Keratinocyte (primary cell): ENCODE results near the gene CERKL. TPM values are rescaled to one million over a fixed set of nuclear protein-coding genes. Genes with fewer than 3 reads are reported as not detected.

Source experiments
- DNase-seq: peaks from one replicate; pipeline ENCODE4 v3.0.0-alpha.2; 2011; ENCODE audit warnings: low read depth, missing footprints, low spot score
- FAIRE-seq: peaks from 2 replicates; lab custom pipeline; 2011; peaks lifted over from hg19 to GRCh38; lab: Jason Lieb, UNC
- H2AFZ ChIP-seq: 2 replicates; pipeline ENCODE4 v1.6.0; 2012; ENCODE audit warnings: low read length, control low read depth, inconsistent platforms; ENCODE audit not compliant: control insufficient read depth
- H3K27ac ChIP-seq: 2 replicates; pipeline ENCODE4 v1.5.1; 2011; ENCODE audit warnings: low read length; ENCODE audit not compliant: control insufficient read depth, insufficient read depth
- H3K27me3 ChIP-seq: 3 replicates; pipeline ENCODE4 v1.6.0; 2011; ENCODE audit warnings: low read length; ENCODE audit not compliant: control insufficient read depth, insufficient read depth; ENCODE audit errors: extremely low read depth
- H3K36me3 ChIP-seq, 2 experiments: 2 replicates in 1 of 2; 3 replicates in 1 of 2; pipeline ENCODE4 v1.5.1; 2011; ENCODE audit warnings: low read length in 2 of 2, mild to moderate bottlenecking in 1 of 2; ENCODE audit not compliant: control insufficient read depth in 2 of 2, insufficient read depth in 2 of 2; ENCODE audit errors: extremely low read depth in 1 of 2
- H3K4me1 ChIP-seq: 3 replicates; pipeline ENCODE4 v1.5.1; 2011; ENCODE audit warnings: low read length; ENCODE audit not compliant: control insufficient read depth, insufficient read depth; ENCODE audit errors: extremely low read depth
- H3K4me2 ChIP-seq: 3 replicates; pipeline ENCODE4 v1.6.0; 2011; ENCODE audit warnings: low read depth, low read length; ENCODE audit not compliant: control insufficient read depth, insufficient read depth; ENCODE audit errors: extremely low read depth
- H3K4me3 ChIP-seq, 3 experiments: fragments of 200-600 bp in 1 of 3; sonication (generic) in 1 of 3; 2 replicates in 2 of 3; 3 replicates in 1 of 3; pipeline ENCODE4 v1.5.1; 2011 to 2016; ENCODE audit warnings: low read length in 3 of 3, mild to moderate bottlenecking in 3 of 3, control low read depth in 2 of 3, inconsistent platforms in 1 of 3, low read depth in 1 of 3, mixed read lengths in 1 of 3, mixed run types in 1 of 3, moderate library complexity in 1 of 3; ENCODE audit not compliant: control insufficient read depth in 2 of 3, insufficient read depth in 2 of 3; ENCODE audit errors: extremely low read depth in 1 of 3
- H3K79me2 ChIP-seq: 2 replicates; pipeline ENCODE4 v1.6.0; 2012; ENCODE audit warnings: low read length; ENCODE audit not compliant: control insufficient read depth, insufficient read depth
- H3K9ac ChIP-seq: 3 replicates; pipeline ENCODE4 v1.6.0; 2011; ENCODE audit warnings: low read length; ENCODE audit not compliant: control insufficient read depth, insufficient read depth; ENCODE audit errors: extremely low read depth
- H3K9me1 ChIP-seq: 3 replicates; pipeline ENCODE4 v1.6.0; 2011; ENCODE audit warnings: low read length; ENCODE audit not compliant: control insufficient read depth, insufficient read depth; ENCODE audit errors: extremely low read depth
- H3K9me3 ChIP-seq: 2 replicates; pipeline ENCODE4 v1.5.1; 2012; ENCODE audit warnings: low read depth, low read length; ENCODE audit not compliant: control insufficient read depth
- H4K20me1 ChIP-seq: 3 replicates; pipeline ENCODE4 v1.6.0; 2011; ENCODE audit warnings: low read length; ENCODE audit not compliant: control insufficient read depth, insufficient read depth; ENCODE audit errors: extremely low read depth
- CTCF ChIP-seq, 3 experiments: IDR thresholded peaks in 1 of 3; conservative IDR thresholded peaks in 1 of 3; optimal IDR thresholded peaks in 1 of 3; 2 replicates in 2 of 3; 3 replicates in 1 of 3; pipeline versions ENCODE3 to v1.5.1; 2011; ENCODE audit warnings: low read length in 3 of 3, mild to moderate bottlenecking in 3 of 3, moderate library complexity in 2 of 3, control low read depth in 1 of 3, inconsistent platforms in 1 of 3; ENCODE audit not compliant: insufficient read depth in 2 of 3; ENCODE audit errors: extremely low read depth in 1 of 3
- EZH2 ChIP-seq: IDR thresholded peaks from one replicate; pipeline ENCODE4 v1.6.1; 2012; ENCODE audit warnings: inconsistent platforms, mild to moderate bottlenecking, low read length, moderate library complexity
- dilution Hi-C: fragments of 300-500 bp; cut with MboI; formaldehyde crosslinking; loops from one replicate; pipeline ENCODE4 v1.7.0; 2020; ENCODE audit warnings: low sequenced_read_pairs; ENCODE audit not compliant: extremely low pct_ligation_motif_present
- polyA plus RNA-seq, 5 experiments: library from polyadenylated mRNA; depleted of rRNA in 3 of 5; stranded (reverse) in 3 of 5; stranded (forward) in 1 of 5; unstranded in 1 of 5; fragments of >200 nt; gene quantifications; 1 replicate in 1 of 5; 2 replicates in 3 of 5; 3 replicates in 1 of 5; pipeline versions ENCODE4 v1.2.1 to v1.2.3, GENCODE V29; 2011 to 2012; ENCODE audit warnings: missing spikeins in 2 of 5, low read depth in 1 of 5, low replicate concordance in 1 of 5

CERKL gene
- polyA plus RNA-seq, 1 donor (not counting 4 experiments of a cell fraction or from before 2014, with no cell fraction given): 0.03 TPM

GRCh38 chr2:181670632-181671031 is 13.7 kb upstream of the CERKL start:
- Histone ChIP-seq H3K27ac (no peak overlapping the region), H3K36me3 (no peaks in the 10 kb centered on the region), H3K9me3 (no peaks in the 10 kb centered on the region), H3K4me1 (no peaks in the 10 kb centered on the region), H3K79me2 (no peaks in the 10 kb centered on the region), H2AFZ (no peak overlapping the region), H3K9me1 (no peaks in the 10 kb centered on the region), H3K4me3 (no peak overlapping the region), H3K4me2 (no peak overlapping the region), H3K9ac (no peak overlapping the region), H3K27me3 (peaks cover 5% of the 10 kb centered on the region), H4K20me1 (no peaks in the 10 kb centered on the region)
- FAIRE-seq (no peak), DNase-seq (no peak)
- dilution Hi-C loops: no loop called here
- no peak for TF ChIP-seq EZH2
- no peak for TF ChIP-seq CTCF (optimal IDR thresholded peaks at IDR 0.05 in 1 of 3, IDR thresholded peaks at IDR 0.05 in 1 of 3, conservative IDR thresholded peaks at IDR 0.05 in 1 of 3; ENCODE audit: extremely low read depth in 1 of 3, insufficient read depth in 2 of 3, low read length in 3 of 3)

GRCh38 chr2:181667234-181667633 is 10.3 kb upstream of the CERKL start:
- Histone ChIP-seq H3K4me2 (no peak overlapping the region), H2AFZ (no peak overlapping the region), H3K9me3 (no peaks in the 10 kb centered on the region), H3K27ac (no peak overlapping the region), H3K4me3 (no peak overlapping the region), H3K36me3 (no peaks in the 10 kb centered on the region), H3K79me2 (no peaks in the 10 kb centered on the region), H4K20me1 (no peaks in the 10 kb centered on the region), H3K9ac (no peak overlapping the region), H3K4me1 (no peaks in the 10 kb centered on the region), H3K9me1 (no peaks in the 10 kb centered on the region), H3K27me3 (peaks cover 3% of the 10 kb centered on the region)
- DNase-seq: no peak
- TF ChIP-seq CTCF (optimal IDR thresholded peaks at IDR 0.05 in 1 of 3, IDR thresholded peaks at IDR 0.05 in 1 of 3, conservative IDR thresholded peaks at IDR 0.05 in 1 of 3; ENCODE audit: extremely low read depth in 1 of 3, insufficient read depth in 2 of 3, low read length in 3 of 3): no peak
- no peak for TF ChIP-seq EZH2
- dilution Hi-C loops: no loop called here
- no peak for FAIRE-seq
